DND-41 (cell line): ENCODE data around the gene MRNIP.

ENCODE experiments used
- ATAC-seq: fragments of 200-7000 bp; cut with Tn5 transposase; 3 replicates; pipeline ENCODE4 v1.9.1; 2021; ENCODE audit warnings: low read depth; ENCODE audit not compliant: insufficient read depth
- DNase-seq: peaks from one replicate; pipeline ENCODE4 v3.0.0-alpha.2; 2020
- H2AFZ ChIP-seq: 2 replicates; pipeline ENCODE4 v1.6.0; 2012; ENCODE audit warnings: low read depth, low read length
- H3K27ac ChIP-seq: 2 replicates; pipeline ENCODE4 v1.5.1; 2012; ENCODE audit warnings: low read length, inconsistent platforms
- H3K27me3 ChIP-seq: fragments of 200-600 bp; sonication (generic); 2 replicates; pipeline ENCODE4 v1.6.0; 2012; ENCODE audit warnings: low read length, mild to moderate bottlenecking, inconsistent platforms; ENCODE audit not compliant: insufficient read depth, poor library complexity
- H3K36me3 ChIP-seq: 2 replicates; pipeline ENCODE4 v1.5.1; 2012; ENCODE audit warnings: low read length, inconsistent platforms; ENCODE audit not compliant: insufficient read depth
- H3K4me1 ChIP-seq: 2 replicates; pipeline ENCODE4 v1.5.1; 2012; ENCODE audit warnings: mild to moderate bottlenecking, low read length; ENCODE audit not compliant: insufficient read depth
- H3K4me2 ChIP-seq: 2 replicates; pipeline ENCODE4 v1.6.0; 2012; ENCODE audit warnings: mild to moderate bottlenecking, moderate library complexity, low read length, inconsistent platforms; ENCODE audit not compliant: insufficient read depth
- H3K4me3 ChIP-seq, 2 experiments: fragments of 200-600 bp in 1 of 2; shearing (Covaris generic) in 1 of 2; 2 replicates each; pipeline ENCODE4 v1.5.1; 2012 to 2016; ENCODE audit warnings: inconsistent platforms in 2 of 2, low read length in 2 of 2, mild to moderate bottlenecking in 2 of 2, low read depth in 1 of 2, moderate library complexity in 1 of 2
- H3K79me2 ChIP-seq: 2 replicates; pipeline ENCODE4 v1.6.0; 2012; ENCODE audit warnings: low read length, inconsistent platforms; ENCODE audit not compliant: insufficient read depth
- H3K9ac ChIP-seq: 2 replicates; pipeline ENCODE4 v1.6.0; 2012; ENCODE audit warnings: low read depth, mild to moderate bottlenecking, inconsistent platforms, low read length, moderate library complexity
- H3K9me3 ChIP-seq: 2 replicates; pipeline ENCODE4 v1.5.1; 2012; ENCODE audit warnings: low read length, moderate library complexity, mild to moderate bottlenecking, inconsistent platforms; ENCODE audit not compliant: insufficient read depth, severe bottlenecking
- H4K20me1 ChIP-seq: 2 replicates; pipeline ENCODE4 v1.6.0; 2012; ENCODE audit warnings: low read length; ENCODE audit not compliant: insufficient read depth
- EZH2 ChIP-seq: IDR thresholded peaks from 3 replicates; pipeline ENCODE4 v1.6.1; 2012; ENCODE audit warnings: borderline replicate concordance, low read depth, mild to moderate bottlenecking, moderate library complexity, low read length, inconsistent platforms; ENCODE audit not compliant: severe bottlenecking
- TF ChIP-seq, protein P1 (sequence below): IDR thresholded peaks from 2 replicates; pipeline ENCODE4 v1.5.1; 2012; ENCODE audit warnings: borderline replicate concordance, low read length, moderate library complexity, mild to moderate bottlenecking; ENCODE audit not compliant: poor library complexity, severe bottlenecking; ENCODE audit errors: extremely low read depth

MRNIP gene

DNA sequence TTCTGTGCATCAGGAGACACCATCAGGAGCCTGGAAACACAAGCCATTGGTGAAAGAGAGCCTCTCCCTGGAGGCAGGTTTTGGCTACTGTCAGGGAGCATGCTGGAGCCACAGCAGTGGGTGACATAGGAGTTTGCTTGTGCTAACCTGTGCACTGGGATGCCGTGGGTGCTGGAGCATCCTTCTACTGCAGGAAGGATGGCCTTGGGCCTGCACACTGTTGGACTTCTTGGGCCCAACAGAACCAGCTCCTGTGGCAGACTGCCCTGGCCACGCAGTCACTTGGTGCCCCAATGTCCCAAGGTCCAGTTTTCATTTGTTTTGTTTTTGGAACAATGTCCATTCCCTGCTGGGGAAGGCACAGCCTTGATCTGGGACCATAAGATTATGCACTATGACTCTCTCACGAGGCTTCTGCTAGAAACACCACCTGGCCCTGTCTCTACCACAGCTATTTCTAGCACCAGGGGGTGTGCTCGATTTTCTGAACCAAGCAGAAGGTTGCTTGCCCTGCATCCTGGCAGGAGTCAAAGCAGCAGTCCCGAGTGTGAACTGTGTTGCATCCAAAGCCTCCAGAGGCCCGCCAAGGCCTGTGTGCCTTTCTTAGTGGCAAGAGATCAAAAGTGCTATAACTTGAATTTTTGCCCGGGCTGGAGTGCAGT is 70.3 kb downstream of the MRNIP start:
- TF ChIP-seq, protein P1, sequence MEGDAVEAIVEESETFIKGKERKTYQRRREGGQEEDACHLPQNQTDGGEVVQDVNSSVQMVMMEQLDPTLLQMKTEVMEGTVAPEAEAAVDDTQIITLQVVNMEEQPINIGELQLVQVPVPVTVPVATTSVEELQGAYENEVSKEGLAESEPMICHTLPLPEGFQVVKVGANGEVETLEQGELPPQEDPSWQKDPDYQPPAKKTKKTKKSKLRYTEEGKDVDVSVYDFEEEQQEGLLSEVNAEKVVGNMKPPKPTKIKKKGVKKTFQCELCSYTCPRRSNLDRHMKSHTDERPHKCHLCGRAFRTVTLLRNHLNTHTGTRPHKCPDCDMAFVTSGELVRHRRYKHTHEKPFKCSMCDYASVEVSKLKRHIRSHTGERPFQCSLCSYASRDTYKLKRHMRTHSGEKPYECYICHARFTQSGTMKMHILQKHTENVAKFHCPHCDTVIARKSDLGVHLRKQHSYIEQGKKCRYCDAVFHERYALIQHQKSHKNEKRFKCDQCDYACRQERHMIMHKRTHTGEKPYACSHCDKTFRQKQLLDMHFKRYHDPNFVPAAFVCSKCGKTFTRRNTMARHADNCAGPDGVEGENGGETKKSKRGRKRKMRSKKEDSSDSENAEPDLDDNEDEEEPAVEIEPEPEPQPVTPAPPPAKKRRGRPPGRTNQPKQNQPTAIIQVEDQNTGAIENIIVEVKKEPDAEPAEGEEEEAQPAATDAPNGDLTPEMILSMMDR: no peak
- no peak for TF ChIP-seq EZH2
- Histone ChIP-seq H3K4me2 (no peak overlapping the region), H3K4me1 (no peaks in the 10 kb centered on the region), H4K20me1 (no peaks in the 10 kb centered on the region), H2AFZ (no peak overlapping the region), H3K9ac (no peak overlapping the region), H3K9me3 (no peaks in the 10 kb centered on the region), H3K27me3 (no peaks in the 10 kb centered on the region), H3K36me3 (no peaks in the 10 kb centered on the region), H3K79me2 (no peaks in the 10 kb centered on the region), H3K27ac (no peak overlapping the region), H3K4me3 (no peak overlapping the region)
- no peak for ATAC-seq
- no peak for DNase-seq
